CD4-positive, alpha-beta T cell treated with Interleukin-12 subunit alpha and Interleukin-12 subunit beta, for 1 hour (primary cell): Measurements from ENCODE around the gene ANTKMT.

Experiments used
- DNase-seq: peaks from one replicate; pipeline ENCODE4 v3.0.0-alpha.2; 2020

The ANTKMT gene

DNA sequence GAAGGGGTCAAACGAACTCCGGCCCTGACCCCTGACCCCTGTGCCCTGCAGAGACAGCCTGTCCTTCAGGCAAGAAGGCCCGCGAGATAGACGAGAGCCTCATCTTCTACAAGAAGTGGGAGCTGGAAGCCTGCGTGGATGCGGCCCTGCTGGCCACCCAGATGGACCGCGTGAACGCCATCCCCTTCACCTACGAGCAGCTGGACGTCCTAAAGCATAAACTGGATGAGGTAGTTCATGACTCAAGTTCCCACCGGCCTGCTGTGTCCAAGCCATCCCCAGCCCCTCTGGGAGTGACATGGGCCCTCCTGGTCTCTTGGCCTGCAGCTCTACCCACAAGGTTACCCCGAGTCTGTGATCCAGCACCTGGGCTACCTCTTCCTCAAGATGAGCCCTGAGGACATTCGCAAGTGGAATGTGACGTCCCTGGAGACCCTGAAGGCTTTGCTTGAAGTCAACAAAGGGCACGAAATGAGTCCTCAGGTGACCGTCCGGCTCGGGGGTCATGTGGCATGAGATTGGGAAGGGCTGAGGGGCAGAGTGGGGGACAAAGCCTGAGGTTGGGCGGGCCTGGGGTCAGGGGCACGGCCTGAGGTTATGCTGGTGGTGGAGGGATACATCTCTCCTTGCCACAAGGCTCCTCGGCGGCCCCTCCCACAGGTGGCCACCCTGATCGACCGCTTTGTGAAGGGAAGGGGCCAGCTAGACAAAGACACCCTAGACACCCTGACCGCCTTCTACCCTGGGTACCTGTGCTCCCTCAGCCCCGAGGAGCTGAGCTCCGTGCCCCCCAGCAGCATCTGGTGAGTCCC is 45.3 kb downstream of the ANTKMT start:
- no peak for DNase-seq

DNA sequence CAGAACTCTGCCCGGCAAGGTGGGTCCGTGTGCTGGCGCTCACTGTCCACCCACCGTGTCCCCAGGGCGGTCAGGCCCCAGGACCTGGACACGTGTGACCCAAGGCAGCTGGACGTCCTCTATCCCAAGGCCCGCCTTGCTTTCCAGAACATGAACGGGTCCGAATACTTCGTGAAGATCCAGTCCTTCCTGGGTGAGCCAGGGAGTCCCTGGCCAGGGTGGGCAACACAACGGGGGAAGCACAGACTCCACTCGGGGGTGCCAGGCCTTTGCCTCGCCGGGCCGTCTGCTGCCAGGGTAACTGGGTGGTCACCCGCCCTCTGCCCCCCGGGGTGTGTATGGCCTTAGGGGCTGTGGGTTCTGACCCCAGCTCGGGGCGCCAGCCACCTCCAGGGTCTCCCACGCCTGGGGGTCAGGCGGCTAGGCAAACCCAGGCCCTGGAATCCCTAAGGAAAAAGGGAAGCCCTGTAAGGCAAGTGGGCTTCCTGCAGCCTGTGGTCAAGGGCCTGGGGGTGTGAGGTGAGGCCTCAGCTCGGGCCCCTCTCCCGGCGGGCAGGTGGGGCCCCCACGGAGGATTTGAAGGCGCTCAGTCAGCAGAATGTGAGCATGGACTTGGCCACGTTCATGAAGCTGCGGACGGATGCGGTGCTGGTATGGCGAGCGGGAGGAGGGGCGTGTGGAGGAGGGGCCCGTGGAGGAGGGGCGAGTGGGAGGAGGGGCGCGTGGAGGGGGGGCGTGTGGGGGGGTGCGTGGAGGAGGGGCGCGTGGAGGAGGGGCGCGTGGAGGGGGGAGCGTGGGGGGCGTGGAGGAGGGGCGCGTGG is 46.1 kb downstream of the ANTKMT start:
- DNase-seq: no peak

DNA sequence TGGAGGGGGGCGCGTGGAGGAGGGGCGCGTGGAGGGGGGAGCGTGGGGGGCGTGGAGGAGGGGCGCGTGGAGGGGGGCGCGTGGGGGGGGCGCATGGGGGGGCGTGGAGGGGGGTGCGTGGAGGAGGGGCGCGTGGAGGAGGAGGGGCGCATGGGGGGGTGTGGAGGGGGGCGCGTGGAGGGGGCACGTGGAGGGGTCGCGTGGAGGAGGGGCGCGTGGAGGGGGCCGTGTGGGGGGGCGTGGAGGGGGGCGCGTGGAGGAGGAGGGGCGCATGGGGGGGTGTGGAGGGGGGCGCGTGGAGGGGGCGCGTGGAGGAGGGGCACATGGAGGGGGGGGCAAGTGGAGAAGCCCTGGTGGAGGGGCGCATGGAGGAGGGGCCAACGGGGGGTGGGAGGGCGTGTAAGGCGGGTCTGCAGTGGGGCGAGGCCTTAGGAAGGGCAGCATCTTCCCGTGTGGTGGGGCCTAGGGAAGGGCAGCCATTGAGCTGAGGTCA is 46.8 kb downstream of the ANTKMT start:
- DNase-seq: no peak

DNA sequence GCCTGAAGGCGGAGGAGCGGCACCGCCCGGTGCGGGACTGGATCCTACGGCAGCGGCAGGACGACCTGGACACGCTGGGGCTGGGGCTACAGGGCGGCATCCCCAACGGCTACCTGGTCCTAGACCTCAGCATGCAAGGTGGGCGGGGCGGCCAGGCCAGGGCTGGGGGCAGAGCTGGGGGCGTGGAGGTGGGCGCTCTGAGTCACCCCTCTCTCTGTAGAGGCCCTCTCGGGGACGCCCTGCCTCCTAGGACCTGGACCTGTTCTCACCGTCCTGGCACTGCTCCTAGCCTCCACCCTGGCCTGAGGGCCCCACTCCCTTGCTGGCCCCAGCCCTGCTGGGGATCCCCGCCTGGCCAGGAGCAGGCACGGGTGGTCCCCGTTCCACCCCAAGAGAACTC is 47.5 kb downstream of the ANTKMT start:
- DNase-seq: no peak

DNA sequence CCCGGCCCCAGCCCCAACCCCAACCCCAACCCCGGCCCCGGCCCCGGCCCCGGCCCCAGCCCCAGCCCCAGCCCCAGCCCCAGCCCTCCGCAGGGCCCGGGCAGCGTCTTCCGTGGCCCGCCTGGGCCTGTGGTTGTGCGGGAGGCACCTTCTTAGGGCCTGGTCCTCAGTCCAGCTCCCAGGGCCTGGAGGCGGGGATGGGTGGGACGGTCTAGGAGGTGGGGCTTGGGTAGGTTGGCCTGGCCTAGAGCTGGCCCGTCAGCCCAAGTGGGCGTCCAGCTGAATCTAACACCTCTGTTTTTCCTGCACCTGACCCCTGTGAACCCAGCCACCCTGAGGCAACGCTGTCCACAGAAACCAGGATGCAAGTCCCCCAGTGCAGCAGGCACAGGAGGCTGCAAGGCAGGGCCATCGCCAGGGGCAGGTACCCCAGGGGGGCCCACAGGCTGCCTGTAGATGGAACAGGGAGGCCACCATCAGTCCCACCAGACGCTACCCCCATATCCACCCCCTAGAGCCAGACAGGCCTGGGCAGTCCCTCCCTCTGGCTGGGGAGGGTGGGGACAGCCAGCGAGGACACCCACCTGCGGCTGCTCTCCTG is 48.3 kb downstream of the ANTKMT start:
- no peak for DNase-seq

DNA sequence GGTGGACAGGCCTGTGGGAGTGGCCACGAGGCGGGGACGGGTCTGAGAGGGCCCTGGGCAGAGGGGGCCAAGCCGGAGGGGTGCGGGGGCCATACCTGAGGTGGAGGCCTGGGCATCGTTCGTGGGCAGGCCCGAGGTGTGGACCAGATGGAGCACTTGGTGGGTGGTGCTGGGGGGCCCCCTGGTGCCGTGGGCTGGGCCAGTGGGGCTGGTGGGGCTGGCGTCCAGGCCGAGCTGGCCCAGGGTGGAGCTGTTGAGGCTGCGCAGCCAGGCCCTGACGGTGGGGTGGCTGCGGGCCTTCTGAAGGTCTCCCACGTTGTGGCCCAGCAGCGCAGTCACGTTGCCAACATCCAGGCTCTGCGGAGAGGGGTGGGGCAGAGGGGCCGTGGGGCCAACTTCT is 49.0 kb downstream of the ANTKMT start:
- DNase-seq: no peak

DNA sequence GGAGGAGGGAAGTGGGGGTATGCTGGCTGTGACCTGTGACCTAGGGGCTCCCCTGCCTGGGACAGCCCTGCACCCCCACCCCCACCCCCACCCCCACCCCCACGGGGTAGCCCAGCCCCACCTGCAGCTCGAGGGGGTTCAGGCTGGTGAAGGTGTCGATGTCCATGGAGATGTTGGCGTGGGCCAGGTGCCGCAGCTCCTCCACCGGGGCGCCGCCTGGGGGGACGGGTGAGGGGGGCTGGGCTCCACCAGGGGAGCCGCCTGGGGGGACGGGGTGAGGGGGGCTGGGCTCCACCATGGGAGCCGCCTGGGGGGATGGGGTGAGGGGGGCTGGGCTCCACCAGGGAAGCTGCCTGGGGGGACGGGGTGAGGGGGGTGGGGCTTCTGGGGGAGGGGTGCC is 49.5 kb downstream of the ANTKMT start:
- DNase-seq: no peak
